Muscle of leg (tissue), 11 donors: ENCODE data around the gene AHDC1. TPM values are rescaled to one million over a fixed set of nuclear protein-coding genes. Genes with fewer than 3 reads are reported as not detected.
"Not testable (repeated sequence)": the region's sequence is repeated elsewhere in the genome, so short reads cannot be mapped to it uniquely, and the experiment has no call there.

Experiments
- DNase-seq: peaks from one replicate; pipeline ENCODE4 v3.0.0; 2013
- H3K27ac ChIP-seq: one replicate; pipeline ENCODE4 v1.5.1; 2013; ENCODE audit warnings: mild to moderate bottlenecking, low read length, control low read depth
- H3K27me3 ChIP-seq: one replicate; pipeline ENCODE4 v1.6.1; 2013; ENCODE audit warnings: low read length; ENCODE audit not compliant: control insufficient read depth, insufficient read depth
- H3K36me3 ChIP-seq: one replicate; pipeline ENCODE4 v1.6.1; 2013; ENCODE audit warnings: low read length; ENCODE audit not compliant: control insufficient read depth, insufficient read depth
- H3K4me1 ChIP-seq: one replicate; pipeline ENCODE4 v1.6.1; 2013; ENCODE audit warnings: low read length; ENCODE audit not compliant: control insufficient read depth, insufficient read depth
- H3K4me3 ChIP-seq: one replicate; pipeline ENCODE4 v1.5.1; 2013; ENCODE audit warnings: low read length, control low read depth
- H3K9me3 ChIP-seq: replicated peaks from 2 replicates; pipeline ENCODE4 v1.6.1; 2013; ENCODE audit warnings: low read depth, low read length; ENCODE audit not compliant: control insufficient read depth
- WGBS: methylation state at CpG from one replicate; pipeline ENCODE4 v1.1.5; 2013; ENCODE audit warnings: missing lambda C conversion rate; ENCODE audit not compliant: insufficient coverage; 5-methylcytosine and 5-hydroxymethylcytosine counted together
- polyA plus RNA-seq, 8 donors: library from polyadenylated mRNA; unstranded; fragments of 120-200 nt; gene quantifications; one replicate each; pipeline versions ENCODE4 v1.2.1 to v1.2.3, GENCODE V29; 2013; ENCODE audit warnings: inconsistent platforms in 1 of 8, low replicate concordance in 1 of 8; ENCODE audit not compliant: insufficient read length in 8 of 8, insufficient read depth in 1 of 8
- total RNA-seq: library from RNA; stranded (reverse); fragments of 120-200 nt; gene quantifications from one replicate; pipeline ENCODE4 v1.2.4, GENCODE V29; 2013

AHDC1 gene
- total and polyA plus RNA-seq, 9 donors = 24.0 to 97.6 (median 86.5) TPM

DNA sequence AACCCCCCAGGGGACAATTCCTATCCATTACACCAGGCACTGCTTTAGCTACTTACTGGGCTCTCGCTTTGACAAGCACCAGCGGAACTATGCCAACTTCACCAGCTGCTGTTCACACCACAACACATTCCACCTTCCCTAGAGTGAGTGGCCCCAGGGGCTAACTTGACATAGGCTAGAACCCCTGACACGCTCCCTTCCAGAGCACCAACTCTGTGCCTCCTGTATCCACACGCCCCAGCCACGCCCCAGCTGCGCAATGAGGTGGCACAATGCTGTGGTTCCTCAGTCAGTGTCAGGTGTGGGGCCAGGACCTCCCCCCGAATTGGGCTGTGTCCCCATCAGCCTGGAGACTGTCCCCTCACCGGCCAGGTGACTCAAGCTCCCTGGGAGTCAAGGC is 42.7 kb upstream of the AHDC1 start:
- WGBS = 77% methylated on average over 6 of the region's 8 CpGs
- H3K27me3 ChIP-seq = no peaks in the 10 kb centered on the region
- H3K4me1 ChIP-seq = peaks cover 28% of the 10 kb centered on the region
- H3K9me3 ChIP-seq = no peaks in the 10 kb centered on the region
- DNase-seq = no peak
- H3K27ac ChIP-seq = no peak overlapping the region
- no peaks in the 10 kb centered on the region for H3K36me3 ChIP-seq
- H3K4me3 ChIP-seq = no peak overlapping the region

DNA sequence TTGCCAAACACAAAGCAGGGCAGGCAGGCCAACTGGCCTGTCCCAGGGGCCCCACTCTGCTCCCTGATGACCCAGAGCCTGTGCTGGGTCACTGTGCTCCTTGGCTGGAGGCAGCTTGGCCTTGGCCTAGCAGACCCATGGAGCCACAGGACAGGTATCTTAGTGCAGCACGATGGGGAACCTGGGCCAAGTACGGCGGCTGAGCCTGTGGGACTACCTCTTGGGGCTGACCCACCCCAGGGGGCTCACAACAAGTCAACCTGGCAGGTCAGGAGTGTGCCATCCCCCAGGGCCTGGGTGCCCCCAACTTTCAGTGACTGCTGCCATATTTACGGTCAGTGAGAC is 41.1 kb upstream of the AHDC1 start:
- peaks cover 16% of the 10 kb centered on the region for H3K4me1 ChIP-seq
- DNase-seq = no peak
- 83% methylated on average over 3 of the region's 4 CpGs for WGBS
- H3K27ac ChIP-seq = no peak overlapping the region
- H3K9me3 ChIP-seq = no peaks in the 10 kb centered on the region
- no peaks in the 10 kb centered on the region for H3K27me3 ChIP-seq
- H3K36me3 ChIP-seq = no peaks in the 10 kb centered on the region
- H3K4me3 ChIP-seq = no peak overlapping the region

DNA sequence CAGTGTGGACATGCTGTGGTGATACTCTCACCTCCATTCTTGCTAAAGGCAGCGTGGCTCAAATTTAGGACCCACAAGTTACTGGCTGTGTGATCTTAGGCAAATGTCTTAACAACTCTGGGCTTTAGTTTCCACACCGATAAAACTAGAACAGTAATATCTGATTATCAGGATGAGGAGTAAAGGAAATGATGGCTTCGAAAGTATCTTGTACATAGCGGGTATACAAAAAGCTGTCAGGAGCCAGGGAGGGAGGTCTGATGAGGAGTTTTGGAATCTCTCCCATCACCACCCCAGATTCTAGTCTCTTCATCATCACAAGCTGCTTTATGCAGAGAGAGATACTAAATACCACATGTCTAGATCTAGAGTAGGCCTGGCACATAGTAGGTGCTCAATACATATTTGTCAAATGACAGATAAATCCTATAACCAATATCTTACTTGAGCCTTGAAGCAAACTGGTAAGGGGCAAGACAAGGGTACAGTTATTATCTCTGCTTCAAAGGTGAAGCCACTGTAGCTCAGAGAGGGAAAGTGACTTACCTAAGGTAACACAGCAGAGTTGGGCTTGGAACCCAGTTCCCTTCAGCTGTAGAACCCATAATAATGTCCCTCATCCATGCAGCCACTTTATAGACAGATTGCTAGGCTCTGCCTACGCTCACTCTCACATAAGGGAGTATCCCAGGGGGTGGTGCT is 40.6 kb upstream of the AHDC1 start:
- 100% methylated on average over 1 of the region's 5 CpGs for WGBS

DNA sequence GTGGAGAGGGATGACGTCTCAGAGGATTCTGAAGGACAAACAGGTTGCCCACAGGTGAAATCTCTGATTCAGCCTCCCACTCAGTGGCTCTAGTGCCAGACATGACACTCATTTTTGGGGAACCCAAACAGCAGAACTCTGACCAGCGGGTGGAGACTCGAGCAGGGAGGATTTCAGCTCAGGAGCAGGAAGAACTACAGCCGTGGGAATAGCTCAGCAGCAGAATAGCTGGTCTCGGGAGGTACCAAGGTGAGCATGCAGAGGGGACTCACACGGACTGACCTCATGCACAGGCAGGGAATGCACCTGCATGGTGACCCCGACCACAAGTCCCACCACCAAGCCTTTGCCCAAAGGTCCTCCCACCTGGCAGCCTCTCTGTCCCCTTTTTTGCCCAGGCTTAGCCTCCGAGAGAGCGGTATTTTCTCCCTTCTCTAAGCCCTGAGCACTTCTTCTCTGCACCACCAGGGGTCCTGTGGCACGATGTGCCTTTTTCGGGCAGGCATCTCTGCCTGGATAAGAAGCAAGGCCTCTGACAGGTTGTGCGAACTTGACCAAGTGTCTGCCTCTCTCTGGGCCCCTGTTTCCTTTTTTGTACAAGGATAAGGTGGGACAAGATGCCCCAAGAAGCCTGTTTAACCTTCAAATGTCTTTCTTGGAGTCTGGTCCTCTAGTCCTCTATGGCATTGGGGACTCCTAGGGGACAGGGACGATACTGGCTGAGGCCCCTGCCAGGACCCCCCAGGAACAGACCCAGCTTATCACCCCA is 39.8 kb upstream of the AHDC1 start:
- Histone ChIP-seq H3K4me1 (peaks cover 15% of the 10 kb centered on the region), H3K27ac (no peak overlapping the region), H3K27me3 (no peaks in the 10 kb centered on the region), H3K36me3 (no peaks in the 10 kb centered on the region), H3K4me3 (no peak overlapping the region), H3K9me3 (no peaks in the 10 kb centered on the region)
- no peak for DNase-seq
- WGBS = 40% methylated on average over 13 of the region's 13 CpGs

More for the DNA sequence above, 40.6 kb upstream of the AHDC1 start:
- no peak for DNase-seq
- no peaks in the 10 kb centered on the region for H3K27me3 ChIP-seq
- H3K27ac ChIP-seq = no peak overlapping the region
- no peak overlapping the region for H3K4me3 ChIP-seq
- no peaks in the 10 kb centered on the region for H3K36me3 ChIP-seq
- no peaks in the 10 kb centered on the region for H3K9me3 ChIP-seq
- H3K4me1 ChIP-seq = peaks cover 16% of the 10 kb centered on the region

DNA sequence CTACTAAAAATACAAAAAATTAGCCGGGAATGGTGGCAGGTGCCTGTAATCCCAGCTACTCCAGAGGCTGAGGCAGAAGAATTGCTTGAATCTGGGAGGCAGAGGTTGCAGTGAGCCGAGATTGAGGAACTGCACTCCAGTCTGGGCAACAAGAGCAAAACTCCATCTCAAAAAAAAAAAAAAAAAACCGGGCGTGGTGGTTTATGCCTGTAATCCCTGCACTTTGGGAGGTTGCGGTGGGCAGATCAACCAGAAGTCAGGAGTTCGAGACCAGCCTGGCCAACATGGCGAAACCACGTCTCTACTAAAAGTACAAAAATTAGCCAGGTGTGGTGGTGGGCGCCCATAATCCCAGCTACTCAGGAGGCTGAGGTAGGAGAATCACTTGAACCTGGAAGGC is 36.6 kb upstream of the AHDC1 start:
- not testable (repeated sequence) for DNase-seq, H3K9me3 ChIP-seq, H3K27me3 ChIP-seq, H3K4me3 ChIP-seq, H3K36me3 ChIP-seq, H3K4me1 ChIP-seq, H3K27ac ChIP-seq
- WGBS = 93% methylated on average over 5 of the region's 9 CpGs

DNA sequence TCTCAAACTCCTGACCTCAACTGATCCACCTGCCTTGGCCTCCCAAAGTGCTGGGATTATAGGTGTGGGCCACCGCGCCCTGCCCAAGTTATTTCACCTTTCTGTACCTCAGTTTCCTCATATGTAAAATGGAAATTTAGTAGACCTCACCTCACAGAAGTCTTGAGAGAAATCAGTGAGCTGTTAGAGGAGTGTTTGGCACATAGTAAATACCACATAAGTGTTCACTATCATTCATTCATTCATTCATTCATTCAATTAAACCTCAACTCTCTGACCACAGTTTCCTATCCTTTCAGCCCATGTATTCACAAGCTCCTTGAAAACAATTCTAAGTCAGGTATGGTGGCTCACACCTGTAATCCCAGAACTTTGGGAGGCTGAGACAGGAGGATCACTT is 34.9 kb upstream of the AHDC1 start:
- no peak overlapping the region for H3K4me3 ChIP-seq
- H3K27me3 ChIP-seq = peaks cover 20% of the 10 kb centered on the region
- no peak overlapping the region for H3K27ac ChIP-seq
- no peak for DNase-seq
- H3K4me1 ChIP-seq = peaks cover 13% of the 10 kb centered on the region
- no peaks in the 10 kb centered on the region for H3K9me3 ChIP-seq
- no CpG with 5 or more reads among the region's 2 CpGs for WGBS
- H3K36me3 ChIP-seq = no peaks in the 10 kb centered on the region

DNA sequence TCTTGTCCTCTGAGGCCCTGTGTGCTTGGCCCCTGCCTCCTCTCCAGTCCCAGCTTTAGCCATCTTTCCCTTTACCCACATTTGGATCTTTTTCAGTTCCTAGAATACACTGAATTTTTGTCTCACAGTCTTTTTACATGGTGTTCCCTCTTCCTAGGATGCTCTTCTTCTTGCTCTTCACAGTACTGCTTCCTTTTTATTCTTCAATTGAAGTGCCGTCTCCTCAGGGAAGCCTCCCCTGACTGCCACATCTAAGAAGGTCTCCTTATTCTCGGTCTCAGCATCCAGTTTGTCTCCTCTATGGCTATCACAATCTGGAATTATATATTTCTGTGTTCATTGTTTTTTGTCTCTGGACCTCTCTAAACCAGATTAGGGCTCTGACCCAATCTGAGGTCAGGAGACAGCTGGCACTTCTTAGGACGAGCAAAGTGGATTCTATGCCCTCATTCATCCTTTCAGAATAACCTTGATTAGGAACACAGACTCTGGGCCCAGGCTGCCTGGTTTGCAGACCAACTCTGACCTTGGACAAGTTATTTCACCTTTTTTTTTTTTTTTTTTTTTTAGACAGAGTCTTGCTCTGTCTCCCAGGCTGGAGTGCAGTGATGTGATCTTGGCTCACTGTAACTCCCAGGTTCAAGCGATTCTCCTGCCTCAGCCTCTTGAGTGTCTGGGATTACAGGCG is 34.2 kb upstream of the AHDC1 start:
- DNase-seq = no peak
- H3K9me3 ChIP-seq = no peaks in the 10 kb centered on the region

DNA sequence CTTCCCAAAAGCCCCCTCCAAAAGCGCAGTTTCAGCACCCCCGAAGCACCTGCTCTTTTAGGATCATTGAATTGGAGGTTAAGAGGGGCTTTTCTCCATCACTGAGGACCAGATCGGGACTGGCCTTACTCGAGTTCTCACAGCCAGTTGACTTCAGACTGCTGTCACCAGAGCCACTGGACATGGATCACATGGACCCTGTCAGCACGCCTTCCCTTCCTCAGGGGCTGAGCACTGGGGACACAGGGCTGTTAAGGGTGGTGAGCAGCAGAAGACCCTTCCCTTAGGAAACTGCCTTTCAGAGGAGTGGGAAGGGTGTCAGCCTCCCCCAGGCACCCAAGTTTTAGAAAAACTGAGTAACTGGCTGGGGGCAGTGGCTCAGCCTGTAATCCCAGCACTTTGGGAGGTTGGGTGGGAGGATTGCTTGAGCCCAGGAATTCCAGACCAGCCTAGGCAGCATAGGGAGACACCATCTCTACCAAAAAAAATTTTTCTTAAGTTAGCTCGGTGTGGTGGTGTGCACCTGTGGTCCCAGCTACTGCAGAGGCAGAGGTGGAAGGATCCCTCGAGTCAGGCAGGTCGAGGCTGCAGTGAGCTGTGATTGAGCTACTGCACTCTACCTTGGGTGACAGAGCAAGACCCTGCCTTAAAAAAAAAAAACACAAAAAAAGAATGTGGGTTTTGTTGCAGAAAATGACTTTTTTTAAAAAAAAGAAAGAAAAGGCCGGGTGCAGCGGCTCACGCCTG is 31.6 kb upstream of the AHDC1 start:
- DNase-seq = no peak
- H3K27me3 ChIP-seq = peaks cover 41% of the 10 kb centered on the region
- H3K27ac ChIP-seq = no peak overlapping the region
- 93% methylated on average over 5 of the region's 11 CpGs for WGBS
- peaks cover 39% of the 10 kb centered on the region for H3K4me1 ChIP-seq
- H3K36me3 ChIP-seq = no peaks in the 10 kb centered on the region
- no peak overlapping the region for H3K4me3 ChIP-seq
- H3K9me3 ChIP-seq = no peaks in the 10 kb centered on the region

More for the DNA sequence above, 34.2 kb upstream of the AHDC1 start:
- Histone ChIP-seq H3K27me3 (peaks cover 26% of the 10 kb centered on the region), H3K36me3 (no peaks in the 10 kb centered on the region), H3K27ac (no peak overlapping the region), H3K4me1 (peaks cover 16% of the 10 kb centered on the region), H3K4me3 (no peak overlapping the region)
- 57% methylated on average over 1 of the region's 5 CpGs for WGBS

DNA sequence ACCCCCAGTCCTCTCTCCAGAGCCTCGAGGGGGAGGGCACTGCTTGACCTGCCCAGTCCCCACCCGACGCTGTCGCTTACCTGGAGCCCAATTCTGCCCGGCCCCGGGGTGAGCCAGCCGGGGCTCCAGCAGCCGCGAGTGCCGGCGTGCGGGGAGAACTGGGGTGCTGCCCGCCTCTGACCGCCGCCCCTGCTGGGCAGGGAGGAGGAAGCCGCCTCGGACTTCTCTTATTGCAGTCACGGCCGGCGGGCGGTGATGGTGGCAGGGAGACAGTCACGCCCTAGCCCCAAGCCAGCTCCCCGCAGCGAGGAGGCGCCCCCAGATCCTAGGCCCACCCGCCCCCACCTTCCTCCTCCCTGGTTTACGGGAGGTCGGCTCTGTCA is 31.0 kb upstream of the AHDC1 start, which contains the start of gene FGR:
Gene FGR, minus strand, starts transcription at position 201 of the 383 bp plus-strand sequence. CDS start 11,269 bp downstream, outside the sequence.
- Histone ChIP-seq H3K9me3 (no peaks in the 10 kb centered on the region), H3K27ac (peak within 1 kb of the TSS; percentile 76), H3K4me3 (peak within 1 kb of the TSS; percentile 45), H3K4me1 (peaks cover 40% of the 10 kb centered on the region), H3K36me3 (no peaks in the 10 kb centered on the region), H3K27me3 (peaks cover 41% of the 10 kb centered on the region)
- DNase-seq = no peak
- WGBS = 10% methylated on average over 19 of the region's 28 CpGs
